SW480 (cell line): ENCODE data around the gene SRCIN1.
A peak's percentile ranks its signal among the peaks of the same experiment; 100 is the strongest.
"Not testable (repeated sequence)": the region's sequence is repeated elsewhere in the genome, so short reads cannot be mapped to it uniquely, and the experiment has no call there.

Source experiments
- DNase-seq: peaks from one replicate; pipeline ENCODE4 v3.0.0-alpha.2; 2016; ENCODE audit warnings: low spot score

Gene SRCIN1, protein sequence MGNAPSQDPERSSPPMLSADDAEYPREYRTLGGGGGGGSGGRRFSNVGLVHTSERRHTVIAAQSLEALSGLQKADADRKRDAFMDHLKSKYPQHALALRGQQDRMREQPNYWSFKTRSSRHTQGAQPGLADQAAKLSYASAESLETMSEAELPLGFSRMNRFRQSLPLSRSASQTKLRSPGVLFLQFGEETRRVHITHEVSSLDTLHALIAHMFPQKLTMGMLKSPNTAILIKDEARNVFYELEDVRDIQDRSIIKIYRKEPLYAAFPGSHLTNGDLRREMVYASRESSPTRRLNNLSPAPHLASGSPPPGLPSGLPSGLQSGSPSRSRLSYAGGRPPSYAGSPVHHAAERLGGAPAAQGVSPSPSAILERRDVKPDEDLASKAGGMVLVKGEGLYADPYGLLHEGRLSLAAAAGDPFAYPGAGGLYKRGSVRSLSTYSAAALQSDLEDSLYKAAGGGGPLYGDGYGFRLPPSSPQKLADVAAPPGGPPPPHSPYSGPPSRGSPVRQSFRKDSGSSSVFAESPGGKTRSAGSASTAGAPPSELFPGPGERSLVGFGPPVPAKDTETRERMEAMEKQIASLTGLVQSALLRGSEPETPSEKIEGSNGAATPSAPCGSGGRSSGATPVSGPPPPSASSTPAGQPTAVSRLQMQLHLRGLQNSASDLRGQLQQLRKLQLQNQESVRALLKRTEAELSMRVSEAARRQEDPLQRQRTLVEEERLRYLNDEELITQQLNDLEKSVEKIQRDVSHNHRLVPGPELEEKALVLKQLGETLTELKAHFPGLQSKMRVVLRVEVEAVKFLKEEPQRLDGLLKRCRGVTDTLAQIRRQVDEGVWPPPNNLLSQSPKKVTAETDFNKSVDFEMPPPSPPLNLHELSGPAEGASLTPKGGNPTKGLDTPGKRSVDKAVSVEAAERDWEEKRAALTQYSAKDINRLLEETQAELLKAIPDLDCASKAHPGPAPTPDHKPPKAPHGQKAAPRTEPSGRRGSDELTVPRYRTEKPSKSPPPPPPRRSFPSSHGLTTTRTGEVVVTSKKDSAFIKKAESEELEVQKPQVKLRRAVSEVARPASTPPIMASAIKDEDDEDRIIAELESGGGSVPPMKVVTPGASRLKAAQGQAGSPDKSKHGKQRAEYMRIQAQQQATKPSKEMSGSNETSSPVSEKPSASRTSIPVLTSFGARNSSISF

DNA sequence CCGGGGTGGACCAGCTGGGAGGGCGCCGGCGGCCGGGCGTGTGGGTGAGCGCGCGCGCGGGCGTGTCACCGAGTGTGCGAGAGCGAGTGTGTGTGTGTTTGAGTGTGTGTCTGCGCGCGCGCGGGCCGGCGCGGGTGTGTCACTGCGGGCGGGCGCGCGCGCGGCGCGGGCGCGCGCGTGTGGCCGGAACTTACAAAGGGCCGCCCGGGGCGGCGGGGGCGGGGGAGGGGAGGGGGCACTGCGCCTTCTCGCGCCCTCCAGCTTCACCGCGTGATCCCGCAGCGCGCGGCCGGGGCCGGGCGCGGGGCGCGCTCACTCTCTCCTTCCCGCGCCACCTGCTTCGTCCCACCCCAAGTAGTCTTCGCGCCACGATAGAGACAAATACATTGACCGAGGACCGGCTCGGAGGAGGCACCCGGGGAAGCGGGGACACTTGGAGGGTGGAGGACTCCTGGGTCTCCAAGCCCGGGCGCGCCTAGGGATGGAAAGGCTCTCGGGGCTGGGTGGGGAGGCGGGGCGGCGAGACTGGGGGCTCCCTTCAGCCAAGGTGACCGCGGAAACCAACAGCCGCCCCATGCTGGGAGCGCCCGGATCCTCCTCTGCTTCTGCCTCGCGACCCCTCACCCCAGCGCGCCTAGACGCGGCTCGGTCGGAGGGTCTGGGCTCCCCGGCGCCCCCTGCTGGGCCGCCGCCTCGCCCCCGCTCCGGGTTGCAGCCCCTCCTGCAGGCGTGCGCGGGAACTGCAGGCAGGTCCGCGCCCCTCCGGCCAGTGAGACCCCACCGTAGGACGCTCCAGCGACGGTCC lies at the start of gene SRCIN1:
Gene SRCIN1, minus strand, starts transcription at position 112 of the 805 bp plus-strand sequence. CDS start 247 bp downstream, outside the sequence.
- DNase-seq, result peak; percentile 62

DNA sequence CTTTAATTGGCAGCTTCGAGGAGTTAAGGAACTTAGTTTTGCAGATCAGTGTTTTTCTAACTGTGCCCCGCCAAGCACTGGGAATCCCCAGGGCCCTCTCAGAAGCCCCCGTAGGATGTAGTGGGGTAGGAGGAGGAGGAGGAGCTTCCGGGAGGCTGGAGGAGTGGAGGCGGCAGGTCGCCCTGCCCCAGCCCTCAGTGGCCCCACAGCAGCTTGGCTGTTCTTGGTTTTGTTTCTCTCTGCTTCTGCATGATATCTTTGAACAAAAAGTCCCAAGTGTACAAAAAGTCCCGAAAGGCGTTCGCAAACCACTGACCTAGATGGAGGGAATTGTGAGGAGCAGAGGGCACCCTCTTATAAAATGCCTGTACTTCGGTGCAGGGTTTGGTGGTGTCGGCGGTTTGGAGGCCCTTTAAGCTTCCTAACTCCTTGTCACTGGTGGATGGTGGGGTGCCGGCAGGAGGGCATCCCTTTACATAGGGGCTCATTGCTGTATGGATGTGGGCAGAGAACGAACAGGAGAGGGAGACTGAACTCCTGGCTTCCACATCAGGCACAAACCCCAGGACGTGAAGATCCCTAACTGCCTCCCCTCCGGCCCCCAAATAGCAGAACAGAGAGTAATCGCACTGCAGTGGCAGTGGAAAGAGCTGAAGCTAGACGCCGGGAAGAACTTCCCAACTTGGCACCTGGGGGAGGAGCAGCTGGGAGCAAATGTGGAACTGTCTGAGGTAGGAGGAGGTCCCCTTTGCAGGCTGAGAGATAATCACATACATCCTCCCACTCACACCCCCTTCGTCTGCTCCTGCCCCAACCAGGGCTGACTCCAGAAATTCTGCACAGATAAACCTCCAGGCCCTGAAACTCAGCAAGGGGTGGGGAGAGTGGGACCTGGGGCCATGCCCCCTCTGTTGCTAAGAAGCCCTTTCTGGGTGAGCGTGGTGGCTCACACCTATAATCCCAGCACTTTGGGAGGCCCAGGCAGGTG lies 49.0 kb upstream of the SRCIN1 start:
- DNase-seq, result no peak

DNA sequence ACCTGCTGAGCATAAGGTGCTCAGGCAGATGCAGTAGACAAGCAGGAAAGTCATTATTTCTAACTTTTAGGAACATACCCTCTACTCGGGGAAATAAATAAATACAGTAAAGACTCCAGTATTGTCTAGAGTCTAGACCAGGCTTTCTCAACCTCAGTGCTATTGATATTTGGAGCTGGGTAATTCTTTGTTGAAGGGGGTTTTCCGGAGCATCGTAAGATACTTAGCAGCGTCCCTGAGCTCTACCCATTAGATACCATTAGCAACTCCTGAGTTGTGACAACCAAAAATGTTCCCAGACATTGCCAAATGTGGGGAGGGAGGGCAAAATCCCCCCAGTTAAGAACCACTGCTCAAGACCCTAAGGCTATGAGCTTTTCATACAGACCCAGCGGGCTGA lies 47.9 kb upstream of the SRCIN1 start:
- DNase-seq, result no peak

DNA sequence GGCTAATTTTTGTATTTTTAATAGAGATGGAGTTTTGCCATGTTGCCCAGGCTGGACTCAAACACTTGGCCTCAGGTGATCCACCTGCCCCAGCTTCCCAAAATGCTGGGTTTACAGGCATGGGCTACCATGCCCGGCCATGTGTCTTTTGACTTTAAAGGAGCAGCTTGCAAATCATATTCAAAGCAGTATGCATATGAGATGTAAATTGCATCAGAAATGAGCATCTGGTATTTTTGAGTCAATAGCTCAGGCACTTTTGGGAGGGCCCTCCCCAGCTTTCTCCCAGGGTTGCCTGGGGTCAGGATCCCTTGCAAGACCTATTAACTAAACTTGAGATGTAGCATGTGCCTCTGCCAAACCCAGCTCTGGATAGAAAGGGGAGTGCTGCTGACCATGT lies 47.5 kb upstream of the SRCIN1 start:
- no peak for DNase-seq

DNA sequence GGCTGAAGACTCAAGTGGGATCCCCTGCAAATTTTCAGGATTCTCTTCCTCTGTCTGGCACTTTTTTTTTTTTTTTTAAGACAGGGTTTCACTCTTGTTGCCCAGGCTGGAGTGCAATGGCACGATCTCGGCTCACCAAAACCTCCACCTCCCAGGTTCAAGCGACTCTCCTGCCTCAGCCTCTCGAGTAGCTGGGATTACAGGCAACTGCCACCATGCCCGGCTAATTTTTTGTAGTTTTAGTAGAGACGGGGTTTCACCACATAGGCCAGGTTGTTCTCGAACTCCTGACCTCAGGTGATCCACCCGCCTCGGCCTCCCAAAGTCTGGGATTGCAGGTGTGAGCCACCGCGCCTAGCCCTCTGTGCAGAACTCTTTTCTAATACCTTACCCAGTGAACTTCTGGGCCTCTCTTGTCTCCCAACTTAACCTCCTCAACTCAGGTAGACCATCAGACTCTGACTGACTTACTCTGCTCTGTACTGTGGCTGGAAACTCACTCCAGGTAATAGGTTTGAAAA lies 45.0 kb upstream of the SRCIN1 start:
- DNase-seq, result not testable (repeated sequence)

DNA sequence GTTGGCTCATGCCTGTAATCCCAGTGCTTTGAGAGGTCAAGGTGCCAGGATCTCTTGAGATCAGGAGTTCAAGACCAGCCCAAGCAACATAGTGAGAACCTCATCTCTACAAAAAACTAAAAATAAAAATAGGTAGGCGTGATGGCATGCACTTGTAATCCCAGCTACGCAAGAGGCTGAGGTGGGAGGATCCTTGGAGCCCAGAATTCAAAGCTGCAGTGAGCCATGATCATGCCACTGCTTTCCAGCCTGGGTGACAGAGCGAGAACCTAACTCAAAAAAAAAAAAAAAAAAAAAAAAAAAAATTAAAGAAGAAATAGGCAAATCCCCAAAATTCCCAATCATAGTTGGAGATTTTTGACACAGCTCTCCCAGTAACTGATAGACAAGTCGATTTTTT lies 32.2 kb upstream of the SRCIN1 start:
- no peak for DNase-seq

DNA sequence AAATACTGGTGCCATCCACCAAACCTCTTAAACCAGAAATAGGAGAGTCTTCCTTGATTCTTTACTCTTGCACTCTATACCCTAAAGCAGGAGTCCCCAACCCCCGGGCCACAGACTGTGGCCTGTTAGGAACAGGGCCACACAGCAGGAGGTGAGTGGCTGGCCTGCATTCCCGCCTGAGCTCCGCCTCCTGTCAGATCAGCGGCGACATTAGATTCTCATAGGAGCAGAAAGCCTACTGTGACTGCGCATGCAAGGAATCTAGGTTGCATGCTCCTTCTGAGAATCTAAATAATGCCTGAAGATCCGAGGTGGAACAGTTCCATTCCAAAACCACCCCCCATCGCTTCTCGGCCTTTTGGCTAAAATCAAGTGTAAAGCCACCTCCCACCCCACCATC lies 30.3 kb upstream of the SRCIN1 start:
- DNase-seq, result no peak

DNA sequence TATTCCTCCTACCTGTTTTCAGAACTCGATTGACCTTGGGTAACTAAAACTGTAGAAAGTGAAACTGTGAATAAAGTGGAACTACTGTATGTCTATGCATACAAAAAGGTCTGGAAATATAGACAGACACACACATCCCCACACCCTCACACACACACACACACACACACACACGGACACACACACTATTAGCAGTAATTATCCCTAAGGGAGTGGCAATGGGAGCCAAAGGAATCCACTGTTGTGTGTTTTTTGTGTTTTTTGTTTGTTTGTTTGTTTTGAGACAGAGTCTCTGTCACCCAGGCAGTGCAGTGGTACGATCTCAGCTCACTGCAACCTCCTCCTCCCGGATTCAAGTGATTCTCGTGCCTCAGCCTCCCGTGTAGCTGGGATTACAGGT lies 26.6 kb upstream of the SRCIN1 start:
- no peak for DNase-seq

DNA sequence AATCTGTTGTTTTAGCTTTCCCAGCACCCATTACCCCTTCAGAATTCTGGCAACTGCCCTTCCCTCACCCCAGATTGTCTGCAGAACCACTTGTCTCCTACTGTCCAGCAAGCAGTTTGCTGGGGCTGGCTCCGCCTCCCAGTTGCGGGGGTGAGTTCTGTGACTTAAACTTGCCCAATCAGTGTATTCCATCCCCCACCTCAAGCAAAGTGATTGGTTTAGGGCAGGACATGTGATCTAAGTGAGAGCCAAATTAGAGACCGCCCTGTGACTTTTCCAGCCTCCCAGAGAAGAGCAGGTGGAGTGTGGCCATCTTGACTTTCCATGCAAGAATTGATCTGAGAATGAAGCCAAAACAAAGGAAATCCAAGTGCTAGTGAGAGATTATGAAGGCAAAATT lies 22.7 kb upstream of the SRCIN1 start:
- DNase-seq, result peak; percentile 78

DNA sequence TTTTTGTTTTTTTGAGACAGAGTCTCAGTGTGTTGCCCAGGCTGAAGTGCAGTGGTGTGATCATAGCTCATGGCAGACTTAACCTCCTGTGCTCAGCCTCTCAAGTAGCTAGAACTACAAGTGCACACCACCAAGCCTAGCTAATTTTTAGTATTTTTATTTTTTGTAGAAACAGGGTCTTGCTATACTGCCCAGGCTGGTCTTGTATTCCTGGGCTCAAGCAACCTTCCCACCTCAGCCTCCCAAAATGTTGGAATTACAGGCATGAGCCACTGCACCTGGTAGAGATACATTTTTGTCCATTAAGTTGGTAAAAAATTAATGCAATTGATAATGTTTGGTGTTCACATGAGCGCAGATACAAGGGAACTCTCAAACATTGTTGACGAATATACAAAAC lies 22.2 kb upstream of the SRCIN1 start:
- no peak for DNase-seq

DNA sequence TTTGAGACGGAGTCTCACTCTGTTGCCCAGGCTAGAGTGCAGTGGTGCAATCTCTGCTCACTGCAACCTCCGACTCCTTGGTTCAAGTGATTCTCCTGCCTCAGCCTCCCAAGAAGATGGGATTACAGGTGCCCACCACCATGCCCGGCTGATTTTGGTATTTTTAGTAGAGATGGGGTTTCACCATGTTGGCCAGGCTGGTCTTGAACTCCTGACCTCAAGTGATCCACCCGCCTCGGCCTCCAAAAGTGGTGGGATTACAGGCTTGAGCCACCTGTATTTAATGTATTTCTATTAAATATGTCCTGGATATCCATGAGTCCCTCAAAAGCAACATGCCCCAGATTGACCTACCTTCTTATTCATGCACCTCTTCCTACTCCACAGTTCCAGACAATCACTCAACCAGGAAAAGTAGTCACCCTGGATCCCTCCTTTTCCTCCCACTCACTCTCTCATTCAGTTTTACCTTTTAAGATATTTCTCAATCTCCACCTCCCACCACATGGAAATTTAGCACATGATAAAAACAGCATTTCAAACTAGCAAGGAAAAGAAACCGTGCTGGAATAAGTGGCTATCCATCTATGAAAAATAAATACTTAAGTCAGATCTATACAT lies 21.0 kb upstream of the SRCIN1 start:
- DNase-seq, result not testable (repeated sequence)

DNA sequence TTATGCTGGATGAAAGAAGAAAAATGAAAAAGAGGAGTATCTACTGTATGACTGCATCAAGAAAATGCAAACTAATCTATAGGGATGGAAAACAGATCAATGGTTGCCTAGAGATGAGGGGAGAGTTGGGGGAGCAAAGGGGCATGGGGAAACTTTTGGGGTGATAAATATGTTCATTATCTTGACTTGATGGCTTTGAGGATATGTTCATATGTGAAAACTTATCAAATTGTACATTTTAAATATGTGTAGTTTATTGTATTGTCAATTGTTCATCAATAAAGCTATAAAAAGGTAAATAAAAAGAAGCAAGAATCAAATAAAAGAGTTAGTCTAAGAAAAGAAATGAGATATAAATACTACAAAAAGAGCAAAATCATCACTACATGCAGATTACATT lies 19.7 kb upstream of the SRCIN1 start:
- DNase-seq, result no peak

DNA sequence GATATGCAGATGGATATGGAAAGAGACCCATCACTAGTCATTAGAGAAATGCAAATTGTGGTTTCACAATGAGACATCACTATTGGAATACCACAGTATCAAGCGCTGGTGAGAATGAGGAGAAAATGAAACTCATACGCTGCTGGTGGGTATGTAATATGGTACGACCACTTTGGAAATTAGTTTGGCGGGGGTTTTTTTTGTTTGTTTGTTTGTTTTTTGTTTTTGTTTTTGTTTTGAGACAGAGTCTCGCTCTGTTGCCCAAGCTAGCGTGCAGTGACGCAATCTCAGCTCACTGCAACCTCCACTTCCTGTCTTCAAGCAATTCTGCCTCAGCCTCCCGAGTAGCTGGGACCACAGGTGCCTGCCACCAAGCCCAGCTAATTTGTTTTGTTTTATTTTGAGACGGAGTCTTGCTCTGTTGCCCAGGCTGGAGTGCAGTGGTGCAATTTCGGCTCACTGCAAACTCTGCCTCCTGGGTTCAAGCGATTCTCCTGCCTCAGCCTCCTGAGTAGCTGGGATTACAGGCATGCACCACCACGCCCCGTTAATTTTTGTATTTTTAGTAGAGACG lies 19.1 kb upstream of the SRCIN1 start:
- DNase-seq, result not testable (repeated sequence)

DNA sequence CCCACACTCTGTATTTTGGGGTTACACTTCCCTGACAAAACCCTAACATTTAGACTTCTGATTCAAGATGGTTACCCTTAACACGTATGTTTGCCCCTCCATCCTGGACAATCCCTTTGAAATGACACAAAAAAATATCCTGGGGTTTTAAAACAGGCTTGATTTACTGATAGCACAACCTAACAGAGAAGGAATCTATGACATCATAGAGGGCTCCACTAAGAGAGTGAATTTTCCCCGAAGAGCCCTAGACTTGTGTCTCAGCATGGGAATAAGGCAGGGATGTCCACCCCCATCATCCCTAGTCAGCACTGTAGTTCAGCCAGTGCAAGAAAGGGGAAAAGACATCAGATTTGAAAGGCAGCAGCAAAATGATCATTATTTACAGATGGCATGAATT lies 15.8 kb upstream of the SRCIN1 start:
- no peak for DNase-seq

DNA sequence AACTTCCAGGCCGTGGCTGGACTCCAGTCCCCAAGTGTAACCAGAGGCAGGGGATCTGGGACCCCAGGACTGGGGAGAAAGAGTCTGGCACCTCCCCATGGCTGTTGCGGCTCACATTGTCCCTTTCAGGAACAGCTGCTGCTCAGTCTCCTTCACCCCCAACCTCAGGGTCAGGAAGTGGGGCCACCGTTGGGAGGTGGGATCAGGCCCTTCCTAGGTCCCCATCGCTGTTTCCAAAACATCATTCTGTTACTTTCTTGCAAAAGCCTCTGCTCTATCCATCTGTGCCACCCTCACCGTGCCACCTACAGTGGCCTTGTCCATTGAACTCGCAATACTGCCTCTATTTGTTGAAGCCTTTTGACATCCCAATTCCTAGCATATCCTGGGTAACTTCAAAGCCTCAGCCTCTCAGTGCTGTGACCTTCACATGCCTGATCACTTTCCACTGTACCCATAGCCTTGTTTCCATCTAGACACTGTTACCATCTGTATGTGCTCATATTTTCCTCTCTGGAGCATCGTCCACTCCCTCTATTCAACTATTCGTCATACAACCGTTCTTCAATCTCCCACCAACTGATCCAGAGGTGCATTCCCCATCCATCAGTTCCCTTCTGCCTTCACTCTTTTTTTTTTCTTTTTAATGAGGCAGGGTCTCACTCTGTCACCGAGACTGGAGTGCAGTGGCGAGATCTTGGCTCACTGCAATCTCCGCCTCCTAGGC lies 15.0 kb upstream of the SRCIN1 start:
- DNase-seq, result no peak

DNA sequence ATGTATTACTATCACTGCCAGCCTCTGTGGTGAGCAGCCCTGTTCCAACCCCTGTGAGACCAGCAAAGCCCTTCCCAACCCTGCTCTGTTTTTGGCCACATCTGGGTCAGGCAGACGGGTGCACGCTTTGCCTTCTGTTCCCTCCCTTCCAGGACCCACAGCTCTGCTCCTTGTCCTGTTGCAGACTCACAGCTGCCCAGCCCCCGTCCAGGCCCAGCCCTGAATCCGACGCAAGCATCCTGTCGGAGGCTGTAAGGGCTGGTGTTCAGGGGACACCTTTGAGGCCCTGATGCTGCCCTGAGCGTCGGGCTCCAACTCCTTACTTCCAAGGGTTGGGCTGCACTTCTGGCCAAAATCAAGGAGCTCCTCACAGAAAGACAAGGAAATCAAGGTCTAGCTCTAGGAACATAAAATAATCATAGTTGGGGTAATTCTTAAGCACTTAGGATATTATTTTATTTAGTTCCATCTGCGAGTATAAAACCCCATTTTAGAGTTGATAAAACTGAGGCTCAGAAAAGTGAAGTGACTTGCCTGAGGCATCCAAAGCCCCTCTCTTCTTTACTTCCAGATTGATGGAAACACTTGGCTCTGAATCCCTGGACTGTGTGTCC lies 14.3 kb upstream of the SRCIN1 start:
- DNase-seq, result no peak

DNA sequence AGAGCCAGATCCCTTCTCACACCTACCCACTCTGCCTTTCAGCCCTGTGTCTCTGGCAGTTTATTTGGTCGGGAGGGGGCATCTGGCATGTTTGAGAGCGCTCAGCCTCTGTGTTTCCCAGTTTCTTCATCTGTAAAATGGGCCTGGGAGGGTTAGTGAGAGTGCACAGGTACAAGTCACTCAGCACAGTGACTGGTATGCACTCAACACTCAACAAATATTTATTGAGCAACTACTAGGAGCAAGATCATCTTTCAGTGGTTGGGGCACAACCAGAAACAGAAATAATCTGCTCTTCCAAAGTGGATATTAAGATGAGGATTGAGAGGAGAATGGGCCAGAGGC lies 13.7 kb upstream of the SRCIN1 start:
- no peak for DNase-seq
